Inflammatory macrophage treated with lipopolysaccharide for 4 hours (primary cell): ENCODE results near the gene EDEM3.

ENCODE experiments used
- DNase-seq: peaks from one replicate; pipeline ENCODE4 v3.0.0-alpha.2; 2020

Gene EDEM3

DNA sequence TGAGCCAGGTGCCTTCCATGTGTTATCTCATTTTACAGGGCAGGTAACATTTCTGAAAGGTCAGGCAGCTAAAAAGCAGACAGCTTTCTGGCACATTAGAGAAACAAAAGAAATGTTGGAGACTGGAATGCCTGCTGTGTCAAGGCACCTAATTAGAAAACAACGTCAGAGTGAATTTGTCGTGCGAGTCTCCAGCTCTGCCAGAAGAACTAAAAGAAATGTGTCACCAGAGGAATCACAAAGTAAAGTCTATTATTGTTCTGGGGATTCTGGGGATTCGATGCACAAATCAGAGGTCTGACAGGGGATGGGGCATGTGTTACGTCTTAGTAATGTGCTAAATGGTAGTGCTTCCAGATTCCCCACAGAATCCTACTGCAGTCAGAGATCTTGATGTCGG lies 89.3 kb downstream of the EDEM3 start:
- DNase-seq = no peak

DNA sequence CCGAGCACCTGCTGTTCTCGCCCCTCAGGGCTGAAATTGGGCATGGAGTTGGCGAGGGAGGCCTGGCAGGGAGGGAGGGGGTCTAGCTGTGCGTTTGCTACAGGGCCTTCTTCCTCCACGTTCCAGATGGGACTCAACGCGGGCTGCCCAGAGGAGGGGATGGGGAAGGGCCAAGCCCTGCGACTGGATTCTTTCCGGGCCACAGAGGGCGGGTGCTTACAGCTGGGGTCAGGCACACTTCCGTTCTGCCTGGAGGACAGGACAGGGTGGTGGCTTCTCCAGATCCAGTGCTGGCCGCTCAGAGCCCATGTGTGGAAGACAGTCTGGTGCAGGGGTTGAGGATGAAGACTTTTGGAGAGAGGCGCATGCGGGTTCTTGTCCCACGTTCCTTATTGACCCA lies 90.0 kb downstream of the EDEM3 start:
- no peak for DNase-seq

DNA sequence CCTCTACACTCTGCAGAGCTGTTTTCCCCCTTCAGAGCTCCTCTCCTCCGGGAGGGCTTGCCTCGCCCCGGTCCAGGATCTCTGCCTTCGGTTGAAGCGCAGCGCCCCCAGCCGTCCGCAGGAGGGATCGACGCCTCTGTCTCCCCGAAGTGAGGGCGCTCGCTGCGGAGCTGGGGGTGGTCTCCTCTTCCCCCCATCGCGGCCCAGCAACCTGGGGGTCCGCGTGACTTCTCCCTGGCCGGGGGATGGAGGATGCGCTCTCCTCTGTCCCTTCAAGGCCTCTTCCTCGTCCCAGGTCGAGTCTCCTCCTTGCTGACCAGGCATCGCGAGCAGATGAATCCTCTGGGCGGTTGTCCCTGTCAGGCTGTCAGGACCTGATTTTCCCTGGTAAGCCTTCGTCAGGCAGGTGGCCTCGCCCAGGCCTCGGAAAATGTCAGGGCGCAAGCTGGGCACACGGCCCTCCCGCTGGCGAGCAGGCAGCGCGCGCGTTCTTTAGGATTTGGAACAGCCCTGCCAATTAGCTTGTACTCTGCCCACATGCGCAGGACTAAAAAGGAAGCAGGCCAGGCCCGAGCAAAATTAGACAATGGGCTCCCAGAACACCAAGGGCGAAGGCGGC lies 90.5 kb downstream of the EDEM3 start:
- DNase-seq = peak; percentile 55

DNA sequence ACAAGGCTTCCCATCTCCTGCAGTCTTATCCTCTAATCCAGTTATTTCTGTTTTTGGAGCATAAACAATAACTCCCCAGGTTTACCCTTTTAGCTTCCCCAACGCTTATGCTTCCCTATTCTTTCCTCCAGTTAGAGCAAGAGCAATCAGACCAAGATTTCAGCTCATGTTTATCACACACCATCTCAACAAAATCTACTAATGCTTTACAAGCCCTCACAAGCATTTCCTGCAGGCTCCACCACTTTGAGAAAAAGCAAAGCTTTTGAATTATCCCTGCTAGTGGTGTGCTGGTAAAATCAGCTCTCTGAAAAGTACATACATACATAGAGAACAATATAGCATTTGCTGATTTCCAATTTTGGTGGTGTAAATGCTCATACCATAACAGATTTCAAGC lies 92.9 kb downstream of the EDEM3 start:
- no peak for DNase-seq

DNA sequence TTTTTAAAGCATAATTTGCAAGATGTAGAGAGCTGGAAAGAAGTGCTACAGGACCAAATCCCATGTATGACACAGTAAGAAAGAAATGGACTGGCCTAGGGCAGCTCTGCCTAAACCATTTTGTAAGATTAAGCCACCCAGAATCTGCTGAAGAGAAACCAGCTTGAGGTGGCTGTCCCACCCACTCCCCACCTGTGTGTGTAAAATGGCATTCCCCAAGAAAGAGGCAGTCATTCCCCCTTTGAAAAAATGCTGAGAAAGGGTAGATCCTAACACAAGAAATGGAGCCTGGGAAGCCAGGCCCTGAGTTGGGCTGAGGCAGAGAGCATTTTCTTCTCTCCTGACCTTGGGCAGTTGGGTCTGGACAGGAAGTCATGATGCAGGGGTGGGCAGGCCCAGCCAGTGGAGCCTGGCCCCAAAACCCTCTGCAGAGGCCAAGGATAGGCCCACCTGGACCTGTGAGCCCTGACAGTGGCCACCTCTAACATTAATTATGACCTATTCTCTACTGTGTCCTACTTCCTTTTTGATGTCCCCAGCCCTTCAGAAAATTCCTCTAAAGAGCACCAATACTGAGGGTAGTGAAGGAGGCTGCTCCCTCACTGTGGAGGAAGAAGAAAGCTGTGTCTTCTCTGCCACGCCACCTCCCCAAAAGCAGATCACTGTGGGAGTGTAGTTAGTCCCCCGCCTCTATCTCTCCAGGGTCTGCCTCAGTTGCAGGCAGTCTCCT lies 94.0 kb downstream of the EDEM3 start:
- DNase-seq = no peak

DNA sequence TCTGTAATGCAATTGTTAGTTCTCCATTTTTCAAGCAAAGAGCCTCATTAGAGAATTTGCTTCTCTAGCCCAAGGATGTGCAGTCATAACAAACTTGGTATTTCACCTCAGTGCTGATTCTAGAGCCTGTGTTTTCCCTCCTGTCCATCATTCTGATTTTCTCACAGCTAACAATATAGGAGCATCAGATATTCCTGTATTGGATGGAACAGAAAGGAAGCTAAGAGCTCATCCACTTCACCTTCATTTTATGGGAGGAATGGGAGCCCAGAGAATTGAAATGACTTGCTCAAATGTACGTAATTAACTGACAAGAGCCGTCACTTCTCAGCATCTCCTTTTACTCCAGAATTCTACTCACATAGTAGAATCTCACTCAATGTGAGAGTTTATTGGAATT lies 96.6 kb downstream of the EDEM3 start:
- no peak for DNase-seq

DNA sequence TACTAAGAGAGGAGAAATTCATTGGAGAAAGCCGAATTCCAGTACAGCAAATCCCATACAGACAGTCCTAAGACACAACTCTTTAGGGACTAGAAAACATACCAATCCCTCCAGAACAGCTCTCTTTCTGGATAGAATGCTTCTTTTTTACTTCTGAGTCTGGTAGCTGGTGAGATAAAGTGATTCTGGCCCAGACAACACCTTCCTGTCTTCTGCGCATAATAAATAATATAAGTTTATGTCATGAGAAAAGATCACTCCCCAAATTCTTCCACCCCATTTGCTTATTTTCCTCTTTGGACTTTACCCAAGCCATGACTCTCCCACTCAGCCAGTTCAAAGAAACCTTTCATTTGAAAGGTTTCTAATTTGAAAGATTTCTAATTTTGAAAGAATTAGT lies 98.4 kb downstream of the EDEM3 start:
- no peak for DNase-seq

DNA sequence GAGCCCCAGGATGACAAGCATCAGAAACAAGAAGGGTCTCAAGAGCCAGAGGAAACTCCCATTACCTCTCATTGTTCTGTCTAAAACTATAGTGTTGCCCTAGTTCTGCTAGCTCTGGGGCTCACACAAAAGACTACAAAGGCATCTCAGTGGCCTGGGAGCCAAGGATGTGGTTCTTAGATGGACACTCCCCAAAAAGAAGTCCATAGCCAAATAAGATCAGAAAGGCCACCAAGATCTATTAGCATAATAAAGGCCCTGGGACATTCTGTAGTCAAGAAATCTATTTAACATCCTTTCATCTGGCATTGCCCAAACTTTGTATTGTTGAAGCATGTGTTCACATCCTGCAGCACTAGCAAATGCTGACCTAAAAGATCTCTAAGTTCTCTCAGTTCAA lies 99.5 kb downstream of the EDEM3 start:
- no peak for DNase-seq

DNA sequence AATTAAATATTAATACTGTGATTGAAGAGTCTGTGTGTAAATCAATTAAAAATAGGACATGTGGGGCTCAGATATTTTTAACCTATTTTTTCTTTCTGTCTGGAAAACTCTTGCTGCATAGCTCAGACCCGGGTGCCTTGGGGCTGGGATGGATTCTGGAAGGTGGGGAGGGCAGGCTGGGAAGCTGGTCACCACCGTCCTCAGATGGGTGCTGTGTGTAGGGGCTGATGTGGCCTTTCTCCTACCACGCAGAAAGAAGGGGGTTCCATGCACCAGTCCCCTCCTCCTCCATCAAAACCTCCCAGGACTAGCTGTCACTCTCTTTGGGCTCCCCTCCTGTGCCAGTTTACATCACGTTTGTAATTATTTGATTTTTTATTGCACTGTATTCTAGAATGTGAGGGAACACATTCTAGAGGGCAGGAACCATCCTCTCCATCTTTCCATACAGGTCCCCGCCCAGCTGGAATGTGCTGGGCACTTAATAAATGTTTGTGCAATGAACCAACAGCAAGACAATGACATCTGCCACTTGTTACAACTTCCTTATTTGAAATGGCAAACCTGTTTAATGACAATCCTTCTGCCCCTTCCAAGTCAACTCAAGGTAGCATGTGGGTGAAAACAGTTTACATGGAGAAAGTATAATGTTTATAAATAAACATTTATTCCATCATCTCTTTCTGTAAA lies 104.3 kb downstream of the EDEM3 start:
- no peak for DNase-seq

DNA sequence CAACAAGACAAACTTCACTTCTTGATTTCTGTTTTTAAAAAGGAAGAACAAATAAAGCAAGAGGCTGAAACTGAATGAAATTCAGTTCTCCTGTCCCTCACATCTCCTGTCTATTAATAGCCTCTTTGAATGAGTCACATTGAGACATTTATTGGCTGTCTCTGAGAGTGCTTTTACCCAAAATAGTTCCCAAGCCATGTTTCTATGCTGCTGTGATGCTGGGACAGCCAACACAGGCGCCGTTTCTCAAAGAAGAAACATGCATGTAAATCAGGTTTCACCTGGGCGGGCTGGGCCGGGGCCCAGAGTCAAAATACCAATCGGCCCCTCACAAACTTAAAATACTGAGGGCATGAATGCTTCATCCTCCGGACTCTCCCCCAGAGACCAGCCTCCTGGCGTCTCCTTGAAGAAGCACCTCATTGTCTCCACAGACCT lies 105.2 kb downstream of the EDEM3 start:
- peak; percentile 64 for DNase-seq

DNA sequence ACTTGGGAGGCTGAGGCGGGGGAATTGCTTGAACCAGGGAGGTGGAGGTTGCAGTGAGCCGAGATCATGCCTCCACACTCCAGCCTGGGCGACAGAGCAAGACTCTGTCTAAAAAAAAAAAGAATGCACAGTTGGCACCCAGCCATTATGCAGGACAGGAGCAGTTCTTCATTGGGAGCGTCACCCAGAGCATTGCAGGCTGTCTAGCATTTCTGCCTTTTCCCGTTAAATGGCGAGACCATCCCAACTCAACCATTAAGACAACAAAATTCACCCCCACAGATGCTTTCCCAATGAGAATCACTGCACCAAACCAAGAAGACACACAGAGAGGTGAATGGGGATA lies 105.8 kb downstream of the EDEM3 start:
- no peak for DNase-seq

DNA sequence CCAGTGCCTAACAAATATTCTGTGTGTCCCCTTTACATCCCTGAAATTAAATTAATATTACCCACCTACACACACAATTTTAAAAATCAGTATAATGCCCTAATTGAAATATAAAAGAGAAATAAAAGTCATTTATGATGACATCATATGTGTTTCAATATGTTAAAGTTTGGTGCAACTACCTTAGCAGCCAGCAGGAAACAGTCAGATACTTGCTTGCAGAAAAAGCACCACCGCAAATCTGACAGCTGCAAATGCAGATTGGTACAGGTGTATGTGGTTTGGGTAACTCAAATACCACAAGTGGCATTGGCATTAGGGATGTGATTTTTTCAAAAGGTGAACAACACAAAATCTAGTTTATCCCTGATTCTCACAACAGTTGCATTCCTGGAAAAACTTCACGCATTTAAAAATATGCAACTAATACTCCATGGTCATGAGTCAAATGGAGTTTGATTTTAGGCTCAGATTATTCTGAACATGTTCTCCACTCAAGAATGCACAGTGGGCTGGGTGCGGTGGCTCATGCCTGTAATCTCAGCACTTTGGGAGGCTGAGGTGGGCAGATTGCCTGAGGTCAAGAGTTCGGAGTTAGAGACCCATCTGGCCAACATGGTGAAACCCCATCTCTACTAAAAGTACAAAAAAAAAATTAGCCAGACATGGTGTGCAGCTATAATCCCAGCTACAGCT lies 106.3 kb downstream of the EDEM3 start:
- no peak for DNase-seq

DNA sequence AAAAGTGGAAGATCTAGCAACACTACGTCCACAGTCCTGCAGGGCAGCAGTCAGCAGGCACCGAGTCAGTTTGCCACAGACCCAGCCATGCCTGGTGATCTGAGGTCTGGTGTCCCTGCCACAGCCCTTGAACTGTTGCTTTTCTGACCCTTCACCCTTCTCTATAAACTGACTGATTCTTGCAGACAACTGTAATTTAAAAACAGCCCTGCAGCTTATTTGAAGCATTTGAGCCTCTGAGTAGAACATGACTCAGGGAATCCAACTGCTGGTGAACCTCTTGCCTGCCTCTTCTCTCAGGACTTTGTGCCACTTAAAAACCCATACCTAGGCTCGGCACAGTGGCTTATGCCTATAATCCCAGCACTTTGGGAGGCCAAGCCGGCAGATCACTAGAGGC lies 107.2 kb downstream of the EDEM3 start:
- no peak for DNase-seq

DNA sequence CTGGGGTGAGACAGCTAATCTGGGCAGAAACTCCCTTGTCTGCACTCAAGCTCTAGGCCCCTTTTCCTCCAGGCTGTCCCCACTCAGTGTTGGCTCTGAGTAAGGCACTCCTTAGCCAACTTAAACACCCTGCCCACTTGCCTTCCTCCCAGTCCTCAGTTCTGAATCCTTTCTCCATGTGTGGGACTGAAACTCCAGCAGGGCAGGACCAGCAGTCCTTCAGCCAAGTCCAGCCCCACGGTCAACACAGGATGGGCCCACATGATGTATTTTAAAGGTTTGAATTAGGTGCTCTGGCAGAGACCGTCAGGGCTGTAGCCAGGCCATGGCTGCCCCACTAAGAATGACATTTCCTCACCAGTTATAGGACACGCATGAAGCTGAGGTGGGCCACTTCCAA lies 107.8 kb downstream of the EDEM3 start:
- DNase-seq = no peak

DNA sequence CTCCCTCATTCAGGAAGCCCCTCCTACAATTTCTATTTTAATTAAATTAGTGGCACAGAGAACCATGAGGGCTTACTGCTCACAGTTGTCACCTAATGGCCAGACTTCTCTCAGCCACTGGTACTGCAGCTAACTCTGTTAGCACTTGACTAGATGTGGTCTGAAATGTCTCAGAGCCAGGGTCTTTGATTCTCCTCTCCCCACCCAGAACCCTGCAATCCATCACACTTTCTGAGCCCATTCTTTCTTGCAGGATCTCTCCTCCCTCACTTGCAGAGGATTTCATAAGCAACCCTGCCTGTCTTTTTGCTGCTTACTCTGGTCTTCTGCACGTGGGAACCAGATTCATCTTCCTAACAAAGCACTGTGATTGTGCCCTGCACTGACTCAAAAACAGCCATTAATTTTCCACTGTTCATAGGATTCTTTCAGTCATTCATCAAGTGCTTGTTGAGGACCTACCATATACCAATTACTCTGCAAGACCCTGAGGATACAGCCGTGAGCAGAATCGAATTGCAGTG lies 108.4 kb downstream of the EDEM3 start:
- no peak for DNase-seq

DNA sequence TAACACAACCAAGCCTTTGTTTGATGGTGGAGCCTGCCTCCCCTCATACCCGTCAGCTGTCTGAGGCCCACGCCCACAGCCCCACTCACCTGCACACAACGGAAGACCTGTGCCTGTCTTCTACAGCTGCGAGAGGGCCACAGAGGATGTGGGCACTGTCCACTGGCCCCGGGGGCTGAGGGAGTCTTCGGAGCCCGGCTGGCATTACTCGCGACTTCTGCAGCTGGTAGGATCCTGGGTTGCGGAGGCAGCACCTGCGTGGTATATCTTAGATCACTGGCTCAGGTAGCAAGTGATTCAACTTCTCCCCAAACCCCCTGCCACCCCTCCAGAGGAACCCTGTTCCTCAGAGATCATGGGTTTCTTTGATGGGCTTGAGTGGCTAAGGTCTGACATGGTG lies 109.9 kb downstream of the EDEM3 start:
- DNase-seq = no peak

DNA sequence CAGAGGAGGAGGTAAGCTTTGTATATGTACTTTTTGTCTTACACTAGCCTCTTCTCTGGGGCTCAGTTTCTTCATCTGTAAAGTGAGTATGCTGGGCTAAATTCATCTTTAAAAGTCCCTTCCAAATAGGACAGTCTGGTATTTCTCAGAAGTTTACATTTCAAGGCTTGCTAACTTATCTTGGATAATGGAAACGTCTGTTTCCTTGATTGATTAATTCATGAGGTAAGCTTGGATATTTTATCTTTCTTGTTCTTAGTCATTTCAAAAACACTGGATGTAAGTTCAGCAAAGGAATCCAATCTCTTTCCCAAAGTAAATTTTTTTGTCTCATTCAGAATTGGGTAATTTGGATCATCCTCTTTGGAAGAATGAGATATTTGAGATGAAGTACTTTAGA lies 111.0 kb downstream of the EDEM3 start:
- DNase-seq = no peak

DNA sequence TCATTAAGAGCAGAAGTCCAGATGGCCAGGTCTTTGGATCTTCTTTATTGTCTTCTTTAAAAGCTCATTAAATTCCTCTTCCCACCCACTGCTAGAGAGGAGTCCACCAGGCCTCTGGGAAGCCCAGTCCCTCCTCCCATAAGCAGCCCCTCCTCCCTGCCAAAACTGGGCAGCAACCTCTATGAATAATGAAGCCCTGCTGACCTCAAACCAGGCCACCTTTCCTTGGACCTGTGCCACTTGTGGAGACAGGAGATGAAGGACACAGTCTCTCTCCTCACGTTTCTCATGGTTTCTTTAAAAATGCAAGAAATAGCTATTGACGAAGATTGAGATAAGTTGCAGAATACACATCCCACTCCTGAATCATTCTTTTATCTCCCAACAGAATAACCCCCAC lies 112.8 kb downstream of the EDEM3 start:
- no peak for DNase-seq

DNA sequence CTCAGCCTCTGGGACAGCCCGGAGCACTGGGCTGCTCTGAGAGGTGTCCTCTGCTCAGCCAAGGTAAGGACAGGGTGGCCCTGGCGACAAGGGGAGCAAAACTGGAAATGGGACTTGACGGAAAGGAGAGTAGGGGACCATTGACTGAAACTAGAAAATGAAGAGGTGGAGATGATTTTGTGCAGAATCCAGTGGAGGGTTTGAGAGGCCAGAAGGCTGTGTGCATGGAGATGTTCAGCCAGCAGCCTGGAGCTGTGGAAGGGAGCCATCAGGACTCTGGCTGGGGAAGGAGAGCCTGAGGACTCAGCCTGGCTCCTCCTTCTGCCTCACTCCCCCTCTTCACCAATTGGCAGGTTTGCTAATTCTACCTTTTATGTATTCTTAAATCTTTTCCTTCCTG lies 114.2 kb downstream of the EDEM3 start:
- no peak for DNase-seq
